OCI-LY7 (cell line): ENCODE data around the gene SERINC5. TPM values are rescaled to one million over a fixed set of nuclear protein-coding genes. Genes with fewer than 3 reads are reported as not detected.

ENCODE experiments used
- BruUV-seq: library from RNA; stranded (reverse); fragments of 400-500 nt; replicated peaks from 2 replicates; lab custom pipeline; 2021; lab: Mats Ljungman, UMichigan
- CTCF ChIA-PET: fragments of 300-600 bp; sonication (Branson Sonifier 250); formaldehyde crosslinking; loops from one replicate; lab custom pipeline; 2022; ENCODE audit warnings: antibody characterized with exemption; ENCODE audit not compliant: unreplicated experiment; lab: Charles Lee
- POLR2A ChIA-PET: fragments of 300-600 bp; sonication (Branson Sonifier 250); formaldehyde crosslinking; loops from one replicate; lab custom pipeline; 2022; ENCODE audit warnings: antibody characterized with exemption; lab: Charles Lee
- DNase-seq: peaks from one replicate; pipeline ENCODE4 v3.0.0-alpha.2; 2015; ENCODE audit warnings: low spot score
- H2AFZ ChIP-seq: fragments of 200-600 bp; sonication (generic), shearing (Covaris generic); 2 replicates; pipeline ENCODE4 v1.6.1; 2014; ENCODE audit warnings: mild to moderate bottlenecking, antibody characterized with exemption, low read length, moderate library complexity
- H3K27ac ChIP-seq: fragments of 200-600 bp; sonication (generic); 2 replicates; pipeline ENCODE4 v1.5.1; 2014; ENCODE audit warnings: mixed run types, low read depth, mild to moderate bottlenecking, moderate library complexity, low read length, inconsistent platforms; ENCODE audit not compliant: poor library complexity, severe bottlenecking
- H3K36me3 ChIP-seq: fragments of 200-600 bp; sonication (generic); 2 replicates; pipeline ENCODE4 v1.6.1; 2014; ENCODE audit warnings: mild to moderate bottlenecking, antibody characterized with exemption, low read length, moderate library complexity, mixed read lengths; ENCODE audit not compliant: insufficient read depth
- H3K4me1 ChIP-seq: fragments of 200-600 bp; sonication (generic); 2 replicates; pipeline ENCODE4 v1.5.1; 2014; ENCODE audit warnings: mild to moderate bottlenecking, low read length; ENCODE audit not compliant: insufficient read depth, poor library complexity, severe bottlenecking
- H3K4me2 ChIP-seq: fragments of 200-600 bp; sonication (generic); 2 replicates; pipeline ENCODE4 v1.6.1; 2014; ENCODE audit warnings: mild to moderate bottlenecking, low read length
- H3K4me3 ChIP-seq: fragments of 200-600 bp; sonication (generic); 2 replicates; pipeline ENCODE4 v1.5.1; 2014; ENCODE audit warnings: mild to moderate bottlenecking, low read depth, low read length; ENCODE audit not compliant: poor library complexity, severe bottlenecking
- H3K79me2 ChIP-seq: fragments of 200-600 bp; sonication (generic); 2 replicates; pipeline ENCODE4 v1.6.1; 2016; ENCODE audit warnings: low read depth, mild to moderate bottlenecking, low read length, moderate library complexity, mixed read lengths; ENCODE audit not compliant: insufficient read depth
- H3K9me2 ChIP-seq: fragments of 200-600 bp; sonication (generic); 2 replicates; pipeline ENCODE4 v1.6.1; 2016; ENCODE audit warnings: mild to moderate bottlenecking, low read length, mixed read lengths; ENCODE audit not compliant: insufficient read depth
- H3K9me3 ChIP-seq: fragments of 200-600 bp; sonication (generic); 2 replicates; pipeline ENCODE4 v1.6.1; 2014; ENCODE audit warnings: mild to moderate bottlenecking, mixed run types, low read length, mixed read lengths
- H4K20me1 ChIP-seq: fragments of 200-600 bp; sonication (generic); 2 replicates; pipeline ENCODE4 v1.6.1; 2014; ENCODE audit warnings: mild to moderate bottlenecking, antibody characterized with exemption, low read length, moderate library complexity, mixed read lengths; ENCODE audit not compliant: insufficient read depth
- EZH2phosphoT487 ChIP-seq: fragments of 200-600 bp; sonication (generic); IDR thresholded peaks from 2 replicates; pipeline ENCODE4 v1.6.1; 2018; ENCODE audit warnings: low read depth, borderline replicate concordance, mild to moderate bottlenecking, mixed run types, antibody characterized with exemption, low read length, moderate library complexity, mixed read lengths
- intact Hi-C: fragments of 100-400 bp; cut with micrococcal nuclease; formaldehyde crosslinking; loops from one replicate; pipeline ENCODE4 v1.10.0; 2022; ENCODE audit not compliant: unreplicated experiment
- total RNA-seq, 2 experiments: library from RNA; depleted of rRNA in 1 of 2; stranded (reverse); fragments of >200 nt in 1 of 2; shearing (Covaris generic) in 1 of 2; gene quantifications; 2 replicates each; pipeline ENCODE4 v1.2.3, GENCODE V29; 2014 to 2022
- TF ChIP-seq, protein P1 (sequence below): fragments of 200-600 bp; sonication (generic); conservative IDR thresholded peaks from 2 replicates; pipeline ENCODE4 v1.5.1; 2014; ENCODE audit warnings: mild to moderate bottlenecking, antibody characterized with exemption, low read length, moderate library complexity, mixed read lengths

Gene SERINC5
- total RNA-seq, 2 experiments from 2014 or later, result 31.2 to 87.9 TPM

DNA sequence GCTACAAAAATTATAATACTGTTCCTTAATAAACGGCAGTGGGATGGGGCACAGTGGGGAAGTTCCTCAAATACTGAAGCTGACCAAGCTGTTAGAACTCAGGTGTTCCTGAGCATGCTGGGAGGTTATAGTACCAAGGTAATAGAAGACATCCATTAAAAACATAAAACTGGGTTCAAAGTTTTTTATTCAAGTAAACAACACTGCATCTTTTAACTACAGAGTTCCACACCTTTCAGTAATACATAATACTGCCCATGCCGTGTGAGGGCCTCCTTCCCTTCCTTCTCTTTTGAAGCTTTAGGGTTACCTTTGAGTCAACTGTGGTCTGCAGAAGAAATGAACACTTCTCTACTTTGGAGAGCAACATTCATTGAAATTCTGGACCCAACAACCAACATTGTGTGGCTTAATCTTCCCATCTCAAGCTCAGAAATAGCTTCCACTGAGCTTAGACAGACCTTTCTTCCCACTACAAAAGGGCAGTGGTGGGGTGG lies 43.6 kb downstream of the SERINC5 start:
- no peak overlapping the region for H3K4me2 ChIP-seq
- H3K36me3 ChIP-seq, result peaks cover 46% of the 10 kb centered on the region
- H3K27ac ChIP-seq, result no peak overlapping the region
- no peak overlapping the region for H3K4me3 ChIP-seq
- no peaks in the 10 kb centered on the region for H3K9me2 ChIP-seq
- H3K4me1 ChIP-seq, result peaks cover 24% of the 10 kb centered on the region
- POLR2A ChIA-PET, result interaction anchor here (0.6 to 2.2 kb wide), 10 partner anchors 10 to 72 kb away, joined by 3 to 8 read pairs (median 4); no protein-coding TSS in a partner anchor
- H4K20me1 ChIP-seq, result no peaks in the 10 kb centered on the region
- CTCF ChIA-PET, result interaction anchor here (0.7 kb wide), 1 partner anchor 39 kb away, joined by 3 read pairs; no protein-coding TSS in a partner anchor
- no peak overlapping the region for H2AFZ ChIP-seq
- no peak for TF ChIP-seq EZH2phosphoT487
- TF ChIP-seq, protein P1, sequence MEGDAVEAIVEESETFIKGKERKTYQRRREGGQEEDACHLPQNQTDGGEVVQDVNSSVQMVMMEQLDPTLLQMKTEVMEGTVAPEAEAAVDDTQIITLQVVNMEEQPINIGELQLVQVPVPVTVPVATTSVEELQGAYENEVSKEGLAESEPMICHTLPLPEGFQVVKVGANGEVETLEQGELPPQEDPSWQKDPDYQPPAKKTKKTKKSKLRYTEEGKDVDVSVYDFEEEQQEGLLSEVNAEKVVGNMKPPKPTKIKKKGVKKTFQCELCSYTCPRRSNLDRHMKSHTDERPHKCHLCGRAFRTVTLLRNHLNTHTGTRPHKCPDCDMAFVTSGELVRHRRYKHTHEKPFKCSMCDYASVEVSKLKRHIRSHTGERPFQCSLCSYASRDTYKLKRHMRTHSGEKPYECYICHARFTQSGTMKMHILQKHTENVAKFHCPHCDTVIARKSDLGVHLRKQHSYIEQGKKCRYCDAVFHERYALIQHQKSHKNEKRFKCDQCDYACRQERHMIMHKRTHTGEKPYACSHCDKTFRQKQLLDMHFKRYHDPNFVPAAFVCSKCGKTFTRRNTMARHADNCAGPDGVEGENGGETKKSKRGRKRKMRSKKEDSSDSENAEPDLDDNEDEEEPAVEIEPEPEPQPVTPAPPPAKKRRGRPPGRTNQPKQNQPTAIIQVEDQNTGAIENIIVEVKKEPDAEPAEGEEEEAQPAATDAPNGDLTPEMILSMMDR, result no peak
- no peak for DNase-seq
- intact Hi-C loops, result no loop called here
- peaks cover 88% of the 10 kb centered on the region; the same call in 1 of the 2 replicates for H3K79me2 ChIP-seq
- BruUV-seq, result no TSS peak
- no peaks in the 10 kb centered on the region for H3K9me3 ChIP-seq

DNA sequence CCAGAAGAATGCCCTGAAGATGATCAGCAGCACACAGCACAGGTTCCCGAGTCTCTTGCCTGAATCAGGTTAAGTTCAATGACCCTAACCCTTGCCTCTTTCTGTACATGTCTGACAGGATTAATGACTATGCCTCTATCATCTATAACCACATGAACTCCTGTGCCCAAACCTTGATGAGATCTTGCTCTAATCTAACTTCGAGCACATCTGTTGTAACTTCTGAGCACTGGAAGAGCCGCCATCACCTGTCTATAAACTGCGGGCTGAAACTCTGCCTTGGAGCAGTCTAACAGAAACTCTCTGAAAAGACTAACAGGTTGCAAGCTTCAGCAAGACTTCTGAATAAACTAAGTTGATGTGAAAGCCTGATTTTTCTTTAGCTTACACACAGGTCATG lies 44.5 kb downstream of the SERINC5 start:
- no peak for DNase-seq
- no peaks in the 10 kb centered on the region for H3K9me2 ChIP-seq
- H3K4me1 ChIP-seq, result peaks cover 21% of the 10 kb centered on the region
- ChIA-PET POLR2A (interaction anchor here (0.6 to 2.2 kb wide), 5 partner anchors 11 to 47 kb away, joined by 3 to 6 read pairs (median 3); no protein-coding TSS in a partner anchor), CTCF (no interaction called here)
- H3K9me3 ChIP-seq, result no peaks in the 10 kb centered on the region
- no peak overlapping the region for H3K27ac ChIP-seq
- no peaks in the 10 kb centered on the region for H4K20me1 ChIP-seq
- intact Hi-C loops, result no loop called here
- H3K4me3 ChIP-seq, result no peak overlapping the region
- BruUV-seq, result no TSS peak
- no peak for TF ChIP-seq EZH2phosphoT487
- TF ChIP-seq, protein P1, result no peak
- H3K4me2 ChIP-seq, result no peak overlapping the region
- H3K79me2 ChIP-seq, result peaks cover 87% of the 10 kb centered on the region; the same call in 1 of the 2 replicates
- H3K36me3 ChIP-seq, result peaks cover 48% of the 10 kb centered on the region
- H2AFZ ChIP-seq, result no peak overlapping the region

DNA sequence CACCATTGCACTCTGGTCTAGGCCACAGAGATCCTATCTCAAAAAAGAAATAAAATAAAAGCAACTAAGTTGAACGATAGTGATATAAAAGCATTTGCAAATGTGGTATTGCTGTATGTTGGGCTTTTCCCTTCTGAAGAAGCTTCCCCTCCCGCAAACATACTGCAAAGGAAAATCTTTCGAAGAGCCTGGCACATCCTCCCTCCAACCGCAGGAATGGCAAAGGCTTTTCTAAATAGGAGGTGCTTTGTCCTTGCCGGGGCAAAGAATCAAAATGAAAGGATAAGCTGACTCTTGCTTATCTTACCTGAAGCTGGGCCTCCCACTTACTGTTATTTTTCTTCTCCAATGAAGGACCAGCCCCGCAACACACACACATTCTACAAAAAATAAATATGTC lies 45.8 kb downstream of the SERINC5 start:
- Histone ChIP-seq H3K27ac (no peak overlapping the region), H3K9me3 (peaks cover 13% of the 10 kb centered on the region), H3K4me1 (peaks cover 21% of the 10 kb centered on the region), H3K79me2 (peaks cover 87% of the 10 kb centered on the region; the same call in 1 of the 2 replicates), H2AFZ (no peak overlapping the region), H3K4me2 (no peak overlapping the region), H3K9me2 (no peaks in the 10 kb centered on the region), H4K20me1 (no peaks in the 10 kb centered on the region), H3K4me3 (no peak overlapping the region), H3K36me3 (peaks cover 48% of the 10 kb centered on the region)
- no peak for DNase-seq
- POLR2A ChIA-PET, result no interaction called here
- no TSS peak for BruUV-seq
- no peak for TF ChIP-seq EZH2phosphoT487
- TF ChIP-seq, protein P1, result no peak
- intact Hi-C loops, result no loop called here
- CTCF ChIA-PET, result no interaction called here
